Esophagus (tissue), 2 donors: ENCODE data around the gene GRK5. TPM values are rescaled to one million over a fixed set of nuclear protein-coding genes. Genes with fewer than 3 reads are reported as not detected.
A peak's percentile ranks its signal among the peaks of the same experiment; 100 is the strongest.

Source experiments
- H3K27ac ChIP-seq, 2 donors: one replicate each; pipeline ENCODE4 v1.5.1; 2013; ENCODE audit warnings: low read depth in 2 of 2, mild to moderate bottlenecking in 2 of 2, inconsistent platforms in 1 of 2, low read length in 1 of 2, moderate library complexity in 1 of 2
- H3K27me3 ChIP-seq, 2 donors: one replicate each; pipeline ENCODE4 v1.6.1; 2013; ENCODE audit warnings: low read length in 2 of 2, control low read depth in 1 of 2, mild to moderate bottlenecking in 1 of 2; ENCODE audit not compliant: insufficient read depth in 2 of 2, control insufficient read depth in 1 of 2
- H3K36me3 ChIP-seq, 2 donors: one replicate each; pipeline ENCODE4 v1.6.1; 2013; ENCODE audit warnings: low read length in 1 of 2; ENCODE audit not compliant: control insufficient read depth in 2 of 2, insufficient read depth in 2 of 2
- H3K4me1 ChIP-seq, 2 donors: one replicate each; pipeline ENCODE4 v1.6.1; 2013; ENCODE audit warnings: low read length in 1 of 2; ENCODE audit not compliant: control insufficient read depth in 2 of 2, insufficient read depth in 2 of 2
- H3K4me3 ChIP-seq, 2 donors: one replicate each; pipeline ENCODE4 v1.5.1; 2013; ENCODE audit warnings: low read length in 2 of 2, mild to moderate bottlenecking in 2 of 2, low read depth in 1 of 2, moderate library complexity in 1 of 2
- H3K9me3 ChIP-seq, 2 donors: one replicate each; pipeline ENCODE4 v1.6.1; 2013; ENCODE audit warnings: mild to moderate bottlenecking in 2 of 2, low read depth in 1 of 2, low read length in 1 of 2, moderate library complexity in 1 of 2; ENCODE audit not compliant: control insufficient read depth in 2 of 2, insufficient read depth in 1 of 2
- WGBS, 2 donors: extraction: QIAGEN DNeasy Blood & Tissue Kit; methylation state at CpG; one replicate each; pipeline ENCODE4 v1.1.7; 2013; 5-methylcytosine and 5-hydroxymethylcytosine counted together
- polyA plus RNA-seq, 2 donors: library from polyadenylated mRNA; stranded (reverse); fragments of 200-250 nt; gene quantifications; one replicate each; pipeline ENCODE4 v1.2.3, GENCODE V29; 2013
- donor health status: healthy with polysubstance abuse.
- donor health status: Bipolar disorder and iron deficiency.

GRK5 gene
- polyA plus RNA-seq, 2 donors: 3.1 to 5.2 TPM

GRCh38 chr10:119502209-119502608, 294.8 kb downstream of the GRK5 start:
- Histone ChIP-seq H3K27me3 (no peaks in the 10 kb centered on the region), H3K9me3 (no peaks in the 10 kb centered on the region), H3K4me1 (peaks cover 0 to 4% of the 10 kb centered on the region in 2 donors), H3K36me3 (peaks cover 0 to 5% of the 10 kb centered on the region in 2 donors), H3K4me3 (no peak overlapping the region), H3K27ac (peak overlapping the region in 1 of 2 donors; percentile 46)
- WGBS, 2 donors: 61 to 79% methylated on average over 12 of the region's 12 CpGs

- H3K4me1 ChIP-seq: peaks cover 0 to 4% of the 10 kb centered on the region in 2 donors
- H3K4me3 ChIP-seq: no peak overlapping the region
- 66 to 78% methylated on average over 19 of the region's 19 CpGs for WGBS, 2 donors
- H3K9me3 ChIP-seq: no peaks in the 10 kb centered on the region
- peaks cover 0 to 5% of the 10 kb centered on the region in 2 donors for H3K36me3 ChIP-seq
- no peaks in the 10 kb centered on the region for H3K27me3 ChIP-seq
- H3K27ac ChIP-seq: peak overlapping the region; percentile 8 to 46
Observed at GRCh38 chr10:119502618-119503155, 295.3 kb downstream of the GRK5 start.

GRCh38 chr10:119503821-119504220, 296.4 kb downstream of the GRK5 start:
- no peaks in the 10 kb centered on the region for H3K9me3 ChIP-seq
- no peak overlapping the region for H3K4me3 ChIP-seq
- WGBS, 2 donors: 91 to 94% methylated on average over 5 of the region's 5 CpGs
- no peak overlapping the region for H3K27ac ChIP-seq
- H3K4me1 ChIP-seq: peaks cover 0 to 4% of the 10 kb centered on the region in 2 donors
- H3K27me3 ChIP-seq: no peaks in the 10 kb centered on the region
- H3K36me3 ChIP-seq: peaks cover 0 to 5% of the 10 kb centered on the region in 2 donors

- H3K36me3 ChIP-seq: peaks cover 0 to 5% of the 10 kb centered on the region in 2 donors
- H3K27ac ChIP-seq: no peak overlapping the region
- no peaks in the 10 kb centered on the region for H3K27me3 ChIP-seq
- H3K4me1 ChIP-seq: peaks cover 0 to 4% of the 10 kb centered on the region in 2 donors
- H3K9me3 ChIP-seq: no peaks in the 10 kb centered on the region
- WGBS, 2 donors: 86 to 90% methylated on average over 10 of the region's 10 CpGs
- H3K4me3 ChIP-seq: no peak overlapping the region
Observed at GRCh38 chr10:119504651-119505050, 297.3 kb downstream of the GRK5 start.

GRCh38 chr10:119505131-119505551, 297.8 kb downstream of the GRK5 start:
- Histone ChIP-seq H3K27ac (no peak overlapping the region), H3K4me3 (no peak overlapping the region), H3K4me1 (peaks cover 1 to 9% of the 10 kb centered on the region in 2 donors), H3K27me3 (no peaks in the 10 kb centered on the region), H3K9me3 (no peaks in the 10 kb centered on the region), H3K36me3 (peaks cover 0 to 6% of the 10 kb centered on the region in 2 donors)
- WGBS, 2 donors: 37 to 47% methylated on average over 12 of the region's 12 CpGs

Other genes starting within 250 kb of the GRK5 start
- gene NANOS1, start 177.9 kb upstream of the GRK5 start, polyA plus RNA-seq: 1 to 10 TPM; 1.1 to 1.3 TPM
- 10 to 100 TPM; 32.3 to 51.0 TPM for gene EIF3A, start 126.8 kb upstream of the GRK5 start, polyA plus RNA-seq
- gene DENND10, start 103.5 kb upstream of the GRK5 start, polyA plus RNA-seq: 10 to 100 TPM; 20.4 to 26.2 TPM
- gene SFXN4, start 41.9 kb upstream of the GRK5 start, polyA plus RNA-seq: 10 to 100 TPM; 20.8 to 22.7 TPM
- 10 to 100 TPM; 40.8 to 82.2 TPM for gene PRDX3, start 28.8 kb upstream of the GRK5 start, polyA plus RNA-seq